ENCODE data around the gene RASGRP1.

DNA sequence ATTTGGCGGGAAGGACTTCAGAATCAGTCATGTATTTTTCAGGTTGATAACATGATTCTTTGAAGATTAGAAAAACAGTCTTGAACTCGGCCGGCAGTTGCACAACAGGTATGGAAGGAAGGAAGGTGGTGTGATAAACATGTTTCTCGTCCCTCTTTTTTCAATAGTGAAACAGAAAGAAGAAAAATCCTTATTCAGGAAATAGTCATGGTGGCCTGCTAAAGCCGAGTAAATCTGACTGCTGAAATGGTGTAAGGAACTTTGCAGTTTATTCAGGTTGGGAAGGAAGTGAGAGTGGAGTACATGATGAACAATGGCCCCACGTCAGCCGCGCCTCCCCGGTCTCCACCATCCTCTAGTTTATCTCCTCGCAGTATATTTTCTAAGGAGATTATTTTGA lies 6.7 kb downstream of the RASGRP1 start:
- no peak for TF ChIP-seq EZH2 (IDR thresholded peaks at IDR 0.05; ENCODE audit: low read depth)
- TF ChIP-seq, protein P1, sequence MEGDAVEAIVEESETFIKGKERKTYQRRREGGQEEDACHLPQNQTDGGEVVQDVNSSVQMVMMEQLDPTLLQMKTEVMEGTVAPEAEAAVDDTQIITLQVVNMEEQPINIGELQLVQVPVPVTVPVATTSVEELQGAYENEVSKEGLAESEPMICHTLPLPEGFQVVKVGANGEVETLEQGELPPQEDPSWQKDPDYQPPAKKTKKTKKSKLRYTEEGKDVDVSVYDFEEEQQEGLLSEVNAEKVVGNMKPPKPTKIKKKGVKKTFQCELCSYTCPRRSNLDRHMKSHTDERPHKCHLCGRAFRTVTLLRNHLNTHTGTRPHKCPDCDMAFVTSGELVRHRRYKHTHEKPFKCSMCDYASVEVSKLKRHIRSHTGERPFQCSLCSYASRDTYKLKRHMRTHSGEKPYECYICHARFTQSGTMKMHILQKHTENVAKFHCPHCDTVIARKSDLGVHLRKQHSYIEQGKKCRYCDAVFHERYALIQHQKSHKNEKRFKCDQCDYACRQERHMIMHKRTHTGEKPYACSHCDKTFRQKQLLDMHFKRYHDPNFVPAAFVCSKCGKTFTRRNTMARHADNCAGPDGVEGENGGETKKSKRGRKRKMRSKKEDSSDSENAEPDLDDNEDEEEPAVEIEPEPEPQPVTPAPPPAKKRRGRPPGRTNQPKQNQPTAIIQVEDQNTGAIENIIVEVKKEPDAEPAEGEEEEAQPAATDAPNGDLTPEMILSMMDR (conservative IDR thresholded peaks at IDR 0.05) = no peak

Data from PC-9 (cell line).